Endodermal cell (in vitro differentiated cells): ENCODE data around the gene PCSK6. TPM values are rescaled to one million over a fixed set of nuclear protein-coding genes. Genes with fewer than 3 reads are reported as not detected.
A peak's percentile ranks its signal among the peaks of the same experiment; 100 is the strongest.

Source experiments
- DNase-seq: peaks from one replicate; pipeline ENCODE4 v3.0.0-alpha.2; 2017
- H3K27ac ChIP-seq: 2 replicates; pipeline ENCODE4 v1.5.1; 2013; ENCODE audit warnings: mild to moderate bottlenecking, low read depth, low read length, moderate library complexity
- H3K27me3 ChIP-seq: 2 replicates; pipeline ENCODE4 v1.6.1; 2013; ENCODE audit warnings: mild to moderate bottlenecking, low read length, moderate library complexity; ENCODE audit not compliant: insufficient read depth, control insufficient read depth, poor library complexity, severe bottlenecking
- H3K36me3 ChIP-seq: 2 replicates; pipeline ENCODE4 v1.7.0; 2013; ENCODE audit warnings: mild to moderate bottlenecking, low read length, moderate library complexity; ENCODE audit not compliant: control insufficient read depth, insufficient read depth
- H3K4me1 ChIP-seq: one replicate; pipeline ENCODE4 v1.7.0; 2013; ENCODE audit warnings: low read length; ENCODE audit not compliant: control insufficient read depth, insufficient read depth
- H3K4me3 ChIP-seq: 2 replicates; pipeline ENCODE4 v1.5.1; 2013; ENCODE audit warnings: mild to moderate bottlenecking, low read length, moderate library complexity
- H3K9ac ChIP-seq: 2 replicates; pipeline ENCODE4 v1.6.1; 2013; ENCODE audit warnings: mild to moderate bottlenecking, low read length, moderate library complexity; ENCODE audit not compliant: poor library complexity, severe bottlenecking; ENCODE audit errors: extremely low read depth
- H3K9me3 ChIP-seq: 2 replicates; pipeline ENCODE4 v1.6.1; 2013; ENCODE audit warnings: mild to moderate bottlenecking, low read length, moderate library complexity; ENCODE audit not compliant: control insufficient read depth
- H3K27ac Mint-ChIP-seq: 2 replicates; pipeline ENCODE4 v1.8.0; 2020; ENCODE audit warnings: mixed read lengths
- H3K27me3 Mint-ChIP-seq: 2 replicates; pipeline ENCODE4 v1.8.0; 2021; ENCODE audit warnings: mild to moderate bottlenecking, mixed read lengths; ENCODE audit not compliant: insufficient read depth
- H3K36me3 Mint-ChIP-seq: 2 replicates; pipeline ENCODE4 v1.8.0; 2020; ENCODE audit warnings: low read depth, mixed read lengths
- H3K4me1 Mint-ChIP-seq: 2 replicates; pipeline ENCODE4 v1.8.0; 2020; ENCODE audit warnings: mixed read lengths
- H3K4me3 Mint-ChIP-seq: 2 replicates; pipeline ENCODE4 v1.8.0; 2020; ENCODE audit warnings: mild to moderate bottlenecking, moderate library complexity, mixed read lengths
- H3K9me3 Mint-ChIP-seq: 2 replicates; pipeline ENCODE4 v1.8.0; 2020; ENCODE audit warnings: mild to moderate bottlenecking, mixed read lengths
- WGBS, 2 experiments: methylation state at CpG; one replicate each; pipeline versions ENCODE4 v1.1.5 to v1.1.7; 2013; ENCODE audit warnings: missing lambda C conversion rate in 2 of 2, mixed read lengths in 1 of 2; ENCODE audit not compliant: insufficient coverage in 1 of 2, insufficient read length in 1 of 2; 5-methylcytosine and 5-hydroxymethylcytosine counted together
- total RNA-seq, 2 donors: library from RNA; stranded (reverse); fragmentation: NEBNext Ultra II Directional in 1 of 2; extraction: Animal tissue kit (Norgen Biotek cat#: 25700) in 1 of 2; gene quantifications; 2 replicates in 1 of 2; 3 replicates in 1 of 2; pipeline ENCODE4 v1.2.1, GENCODE V29; 2021
- TF ChIP-seq, protein P1 (sequence below): fragments of 200-600 bp; sonication (generic); conservative IDR thresholded peaks from 2 replicates; pipeline ENCODE4 v1.5.0; 2021; ENCODE audit warnings: antibody characterized with exemption, mild to moderate bottlenecking

The PCSK6 gene
- total RNA-seq, 2 donors from 2014 or later = 6.6 to 9.8 TPM

DNA sequence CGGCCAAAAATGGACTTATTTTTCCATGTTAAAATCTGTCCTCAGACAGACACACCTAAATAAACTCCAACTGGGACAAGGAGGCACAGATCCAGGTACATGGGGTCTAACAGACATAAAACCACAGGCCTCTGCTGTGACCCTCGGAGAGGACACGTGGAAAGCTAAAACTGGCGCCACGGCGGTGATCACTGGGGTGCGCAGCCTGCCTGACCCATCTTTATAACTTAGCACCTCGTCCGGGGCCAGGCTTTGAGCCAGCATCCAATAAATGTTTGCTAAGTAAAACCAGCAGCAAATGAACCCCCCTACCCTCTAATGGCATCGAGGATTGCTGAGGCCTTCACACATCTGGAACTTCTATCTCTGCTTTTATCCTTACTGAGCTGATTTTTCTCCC lies 15.3 kb downstream of the PCSK6 start:
- peaks cover 5% of the 10 kb centered on the region for H3K4me1 ChIP-seq
- H3K4me3 Mint-ChIP-seq = no peak overlapping the region
- H3K27ac ChIP-seq = no peak overlapping the region
- peak; percentile 12 for DNase-seq
- no peaks in the 10 kb centered on the region for H3K36me3 ChIP-seq
- peaks cover 3% of the 10 kb centered on the region for H3K27me3 Mint-ChIP-seq
- H3K9me3 Mint-ChIP-seq = no peaks in the 10 kb centered on the region
- 88 to 94% methylated on average over 3 to 10 of the region's 10 CpGs for WGBS, 2 experiments
- TF ChIP-seq, protein P1, sequence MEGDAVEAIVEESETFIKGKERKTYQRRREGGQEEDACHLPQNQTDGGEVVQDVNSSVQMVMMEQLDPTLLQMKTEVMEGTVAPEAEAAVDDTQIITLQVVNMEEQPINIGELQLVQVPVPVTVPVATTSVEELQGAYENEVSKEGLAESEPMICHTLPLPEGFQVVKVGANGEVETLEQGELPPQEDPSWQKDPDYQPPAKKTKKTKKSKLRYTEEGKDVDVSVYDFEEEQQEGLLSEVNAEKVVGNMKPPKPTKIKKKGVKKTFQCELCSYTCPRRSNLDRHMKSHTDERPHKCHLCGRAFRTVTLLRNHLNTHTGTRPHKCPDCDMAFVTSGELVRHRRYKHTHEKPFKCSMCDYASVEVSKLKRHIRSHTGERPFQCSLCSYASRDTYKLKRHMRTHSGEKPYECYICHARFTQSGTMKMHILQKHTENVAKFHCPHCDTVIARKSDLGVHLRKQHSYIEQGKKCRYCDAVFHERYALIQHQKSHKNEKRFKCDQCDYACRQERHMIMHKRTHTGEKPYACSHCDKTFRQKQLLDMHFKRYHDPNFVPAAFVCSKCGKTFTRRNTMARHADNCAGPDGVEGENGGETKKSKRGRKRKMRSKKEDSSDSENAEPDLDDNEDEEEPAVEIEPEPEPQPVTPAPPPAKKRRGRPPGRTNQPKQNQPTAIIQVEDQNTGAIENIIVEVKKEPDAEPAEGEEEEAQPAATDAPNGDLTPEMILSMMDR = no peak
- peaks cover 14% of the 10 kb centered on the region for H3K4me1 Mint-ChIP-seq
- no peak overlapping the region for H3K9ac ChIP-seq
- no peak overlapping the region for H3K27ac Mint-ChIP-seq
- no peaks in the 10 kb centered on the region for H3K27me3 ChIP-seq
- no peak overlapping the region for H3K4me3 ChIP-seq
- no peaks in the 10 kb centered on the region for H3K36me3 Mint-ChIP-seq
- no peaks in the 10 kb centered on the region for H3K9me3 ChIP-seq

DNA sequence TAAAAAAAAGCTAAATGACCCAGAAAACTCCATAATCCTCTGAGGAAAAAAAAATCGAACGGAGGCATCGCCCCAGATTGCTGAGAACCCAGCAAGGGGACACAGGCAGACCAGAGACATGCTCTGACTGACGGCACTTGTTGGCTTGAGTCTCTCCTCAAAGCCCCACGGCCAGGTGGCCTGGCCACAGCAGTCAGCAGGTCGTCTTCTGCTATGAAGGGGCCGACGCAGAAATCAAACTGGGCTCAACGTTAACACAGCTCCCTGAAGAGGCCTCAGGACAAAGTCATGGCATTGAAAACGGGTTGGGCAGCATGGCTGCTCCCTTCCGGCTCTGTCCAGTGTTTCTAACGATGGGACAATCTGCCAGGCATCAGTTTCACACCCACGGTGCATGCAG lies 17.5 kb downstream of the PCSK6 start:
- no peaks in the 10 kb centered on the region for H3K4me1 ChIP-seq
- H3K27me3 ChIP-seq = no peaks in the 10 kb centered on the region
- no peak overlapping the region for H3K4me3 ChIP-seq
- no peaks in the 10 kb centered on the region for H3K9me3 ChIP-seq
- H3K9me3 Mint-ChIP-seq = no peaks in the 10 kb centered on the region
- no peak overlapping the region for H3K9ac ChIP-seq
- no peak overlapping the region for H3K27ac ChIP-seq
- no peaks in the 10 kb centered on the region for H3K36me3 ChIP-seq
- 84 to 87% methylated on average over 8 to 13 of the region's 13 CpGs for WGBS, 2 experiments
- peak; percentile 31 for DNase-seq
- H3K36me3 Mint-ChIP-seq = no peaks in the 10 kb centered on the region
- H3K4me3 Mint-ChIP-seq = no peak overlapping the region
- TF ChIP-seq, protein P1 = no peak
- peaks cover 9% of the 10 kb centered on the region for H3K27me3 Mint-ChIP-seq
- no peak overlapping the region for H3K27ac Mint-ChIP-seq
- H3K4me1 Mint-ChIP-seq = peaks cover 6% of the 10 kb centered on the region

DNA sequence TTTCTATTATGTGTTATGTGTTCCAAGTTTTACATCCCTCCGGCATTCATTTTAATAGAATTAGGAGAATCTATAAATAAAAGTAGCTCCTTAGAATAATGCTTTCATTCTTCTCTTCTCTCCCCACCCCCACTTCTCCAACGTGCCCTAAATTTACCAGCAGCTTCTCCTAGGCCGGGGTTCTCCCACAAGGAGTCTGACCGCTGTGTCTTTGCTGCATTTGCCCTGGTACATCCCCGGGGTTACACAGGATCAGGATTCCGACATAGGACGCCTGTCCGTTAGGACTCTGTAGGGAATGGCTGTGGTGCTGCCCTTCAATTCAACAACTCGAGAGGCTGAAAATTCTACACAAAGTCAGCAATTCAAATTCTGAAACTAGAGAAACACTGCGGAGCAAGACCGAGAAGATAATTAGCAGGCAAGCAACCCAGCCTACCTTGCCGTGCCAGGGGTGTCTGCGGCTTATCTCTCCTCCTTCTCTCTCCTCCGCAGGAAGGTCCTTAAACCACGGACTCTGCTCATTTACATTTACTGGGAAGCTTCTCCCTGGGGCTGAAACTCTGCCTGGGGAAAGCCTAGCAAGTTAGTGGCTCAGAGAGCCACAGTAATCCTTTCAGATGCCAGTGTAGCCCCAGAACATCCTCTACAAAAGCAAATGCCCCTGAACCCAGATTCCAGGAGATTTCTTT lies 18.8 kb downstream of the PCSK6 start:
- Mint-ChIP-seq H3K27ac (no peak overlapping the region), H3K36me3 (no peaks in the 10 kb centered on the region), H3K27me3 (peaks cover 9% of the 10 kb centered on the region), H3K4me3 (no peak overlapping the region), H3K9me3 (peaks cover 6% of the 10 kb centered on the region), H3K4me1 (peaks cover 6% of the 10 kb centered on the region)
- 68 to 71% methylated on average over 12 to 14 of the region's 15 CpGs for WGBS, 2 experiments
- TF ChIP-seq, protein P1 = no peak
- H3K9ac ChIP-seq = no peak overlapping the region
- no peaks in the 10 kb centered on the region for H3K27me3 ChIP-seq
- no peaks in the 10 kb centered on the region for H3K4me1 ChIP-seq
- H3K9me3 ChIP-seq = no peaks in the 10 kb centered on the region
- DNase-seq = peak; percentile 53
- H3K36me3 ChIP-seq = no peaks in the 10 kb centered on the region
- H3K27ac ChIP-seq = no peak overlapping the region
- H3K4me3 ChIP-seq = no peak overlapping the region
